ENCODE results near the gene MMD. TPM values are rescaled to one million over a fixed set of nuclear protein-coding genes. Genes with fewer than 3 reads are reported as not detected.

MMD gene
- total and polyA plus RNA-seq, 2 of the 13 experiments (the other 11 are each of a cell fraction or from before 2014, with no cell fraction given), result 121 to 225 TPM

- no peak for TF ChIP-seq MLXIP (CRISPR knock-in tag; IDR thresholded peaks at IDR 0.05; ENCODE audit: borderline replicate concordance)
- peak; percentile 94 for TF ChIP-seq ZBTB37 (CRISPR knock-in tag; IDR thresholded peaks at IDR 0.05)
- TF ChIP-seq TBX3 (IDR thresholded peaks at IDR 0.05; ENCODE audit: borderline replicate concordance), result peak; percentile 49; the same call in 1 of the 2 replicates
- no peak for TF ChIP-seq ZNF605 (CRISPR knock-in tag; IDR thresholded peaks at IDR 0.05)
- no peak for TF ChIP-seq EED (CRISPR knock-in tag; IDR thresholded peaks at IDR 0.05)
- TF ChIP-seq ZNF292 (CRISPR knock-in tag; IDR thresholded peaks at IDR 0.05; ENCODE audit: borderline replicate concordance, low read depth), result no peak; the same call in 1 of the 2 replicates
- no peak for TF ChIP-seq ZBTB2 (CRISPR knock-in tag; IDR thresholded peaks at IDR 0.05; ENCODE audit: low read depth)
- peak; percentile 82; the same call in 1 of the 2 replicates for TF ChIP-seq SATB2 (CRISPR knock-in tag; IDR thresholded peaks at IDR 0.05)
- TF ChIP-seq MNT (IDR thresholded peaks at IDR 0.05), result no peak
- 0 out of 2 replicates have a peak, but pooled peaks have one; percentile 8 for TF ChIP-seq TFDP1 (CRISPR knock-in tag; IDR thresholded peaks at IDR 0.05; ENCODE audit: borderline replicate concordance)
- TF ChIP-seq KDM5A (IDR thresholded peaks at IDR 0.05; ENCODE audit: borderline replicate concordance, low read length), result no peak
- no peak for TF ChIP-seq NR3C1 (CRISPR knock-in tag; IDR thresholded peaks at IDR 0.05)
- no peak for TF ChIP-seq PHF8 (CRISPR knock-in tag; IDR thresholded peaks at IDR 0.05)
- TF ChIP-seq ZNF841 (CRISPR knock-in tag; IDR thresholded peaks at IDR 0.05; ENCODE audit: borderline replicate concordance), result no peak
- no peak; the same call in 1 of the 2 replicates for TF ChIP-seq FOXP1 (IDR thresholded peaks at IDR 0.05)
- TF ChIP-seq FOXP1 (CRISPR knock-in tag; IDR thresholded peaks at IDR 0.05), result peak; percentile 92
- TF ChIP-seq KLF9 (CRISPR knock-in tag; IDR thresholded peaks at IDR 0.05; ENCODE audit: low read depth), result no peak
- TF ChIP-seq GRHL1 (CRISPR knock-in tag; conservative IDR thresholded peaks at IDR 0.05), result no peak
- TF ChIP-seq ZNF414 (CRISPR knock-in tag; IDR thresholded peaks at IDR 0.05), result no peak
These were observed 11.5 kb upstream of the MMD start (continued) for GRCh38 chr17:55433029-55433628.
